Omental fat pad (tissue), 4 donors: ENCODE results near the gene MANEAL. TPM values are rescaled to one million over a fixed set of nuclear protein-coding genes. Genes with fewer than 3 reads are reported as not detected.

Source experiments
- ATAC-seq: fragments of 150-250 bp; one replicate; pipeline ENCODE4 v1.9.1; 2016; ENCODE audit warnings: mild to moderate bottlenecking, moderate library complexity; ENCODE audit not compliant: low FRiP score
- DNase-seq: peaks from one replicate; pipeline ENCODE4 v3.0.0-alpha.2; 2019; ENCODE audit warnings: low spot score
- CTCF ChIP-seq, 3 donors: fragments of 450-650 bp; IDR thresholded peaks; one replicate each; pipeline ENCODE4 v1.5.1; 2016 to 2017; ENCODE audit warnings: antibody characterized with exemption in 3 of 3, mild to moderate bottlenecking in 3 of 3, moderate library complexity in 2 of 3
- total RNA-seq, 4 donors: library from RNA; depleted of rRNA; stranded (reverse); fragments of >200 nt; gene quantifications; one replicate each; pipeline ENCODE4 v1.1.0, GENCODE V29; 2016

The MANEAL gene
- total RNA-seq, 4 donors from 2014 or later = 0.79 to 1.4 (median 1.1) TPM

GRCh38 chr1:37825506-37825905 is 31.9 kb downstream of the MANEAL start:
- ATAC-seq = no peak
- no peak for DNase-seq
- no peak for TF ChIP-seq CTCF (IDR thresholded peaks at IDR 0.05)

GRCh38 chr1:37828410-37829074 is 34.9 kb downstream of the MANEAL start:
- TF ChIP-seq CTCF (IDR thresholded peaks at IDR 0.05) = no peak
- DNase-seq (no peak), ATAC-seq (no peak)

GRCh38 chr1:37831109-37831508 is 37.5 kb downstream of the MANEAL start:
- no peak for TF ChIP-seq CTCF (IDR thresholded peaks at IDR 0.05)
- no peak for ATAC-seq
- DNase-seq = no peak

- ATAC-seq = no peak
- TF ChIP-seq CTCF (IDR thresholded peaks at IDR 0.05) = no peak
- no peak for DNase-seq
These were observed 38.2 kb downstream of the MANEAL start for GRCh38 chr1:37831809-37832208.

- ATAC-seq = no peak
- TF ChIP-seq CTCF (IDR thresholded peaks at IDR 0.05) = no peak
These were observed 43.1 kb downstream of the MANEAL start for GRCh38 chr1:37836788-37837187.

GRCh38 chr1:37839676-37840075 is 46.0 kb downstream of the MANEAL start:
- DNase-seq (no peak), ATAC-seq (no peak)
- no peak for TF ChIP-seq CTCF (IDR thresholded peaks at IDR 0.05)

More at GRCh38 chr1:37836788-37837187, 43.1 kb downstream of the MANEAL start:
- no peak for DNase-seq

- ATAC-seq (no peak), DNase-seq (no peak)
- TF ChIP-seq CTCF (IDR thresholded peaks at IDR 0.05) = no peak
These were observed 47.1 kb downstream of the MANEAL start for GRCh38 chr1:37840711-37841110.
